SU-DHL-6 (cell line): ENCODE measurements around the gene FUT6.

ENCODE experiments used
- H2AFZ ChIP-seq: fragments of 200-600 bp; sonication (generic); 2 replicates; pipeline ENCODE4 v1.6.1; 2014; ENCODE audit warnings: low read depth, mild to moderate bottlenecking, moderate library complexity, mixed read lengths, antibody characterized with exemption, low read length; ENCODE audit not compliant: severe bottlenecking
- H3F3A ChIP-seq: fragments of 200-600 bp; shearing (Covaris generic); 2 replicates; pipeline ENCODE4 v1.6.0; 2016; ENCODE audit warnings: antibody characterized with exemption, mild to moderate bottlenecking; ENCODE audit not compliant: insufficient read depth
- H3K27ac ChIP-seq: fragments of 200-600 bp; sonication (generic); 2 replicates; pipeline ENCODE4 v1.5.1; 2016; ENCODE audit warnings: low read depth, mild to moderate bottlenecking, low read length, moderate library complexity, mixed read lengths
- H3K27me3 ChIP-seq: fragments of 200-600 bp; sonication (generic), shearing (Covaris generic); 2 replicates; pipeline ENCODE4 v1.6.0; 2014; ENCODE audit warnings: mild to moderate bottlenecking, low read length
- H3K36me3 ChIP-seq: fragments of 200-600 bp; sonication (generic); 2 replicates; pipeline ENCODE4 v1.6.1; 2014; ENCODE audit warnings: mild to moderate bottlenecking, low read length, mixed read lengths
- H3K4me2 ChIP-seq: fragments of 300-600, 200-600 bp; shearing (Covaris generic), sonication (generic); 2 replicates; pipeline ENCODE4 v1.6.0; 2014; ENCODE audit warnings: low read length, low read depth, mild to moderate bottlenecking; ENCODE audit not compliant: poor library complexity, severe bottlenecking
- H3K4me3 ChIP-seq: fragments of 200-600 bp; sonication (generic); 2 replicates; pipeline ENCODE4 v1.5.1; 2014; ENCODE audit warnings: antibody characterized with exemption, low read length, mild to moderate bottlenecking, mixed read lengths; ENCODE audit not compliant: insufficient read depth, poor library complexity, severe bottlenecking
- H3K79me2 ChIP-seq: fragments of 200-600 bp; sonication (generic); 2 replicates; pipeline ENCODE4 v1.6.1; 2014; ENCODE audit warnings: mild to moderate bottlenecking, low read length, moderate library complexity; ENCODE audit not compliant: insufficient read depth
- H3K9ac ChIP-seq: fragments of 200-600 bp; sonication (generic); 2 replicates; pipeline ENCODE4 v1.7.0; 2014; ENCODE audit warnings: mild to moderate bottlenecking, low read length
- H3K9me2 ChIP-seq: fragments of 200-600 bp; sonication (generic); replicated peaks from 2 replicates; pipeline ENCODE4 v1.6.1; 2014; ENCODE audit warnings: low read length; ENCODE audit not compliant: insufficient read depth
- H3K9me3 ChIP-seq: fragments of 200-600 bp; sonication (generic); 2 replicates; pipeline ENCODE4 v1.6.1; 2014; ENCODE audit warnings: low read length, mixed read lengths; ENCODE audit not compliant: insufficient read depth
- H4K20me1 ChIP-seq: fragments of 200-600 bp; sonication (generic); 2 replicates; pipeline ENCODE4 v1.6.1; 2014; ENCODE audit warnings: low read depth, mild to moderate bottlenecking, antibody characterized with exemption, low read length, moderate library complexity, mixed read lengths
- EZH2phosphoT487 ChIP-seq: fragments of 200-600 bp; sonication (generic), shearing (Covaris generic); conservative IDR thresholded peaks from 2 replicates; pipeline ENCODE4 v1.6.1; 2018; ENCODE audit warnings: mild to moderate bottlenecking, antibody characterized with exemption, low read length, moderate library complexity, mixed read lengths
- TF ChIP-seq, protein P1 (sequence below): fragments of 200-600 bp; sonication (generic); IDR thresholded peaks from one replicate; pipeline ENCODE4 v1.5.1; 2017; ENCODE audit warnings: antibody characterized with exemption, mild to moderate bottlenecking, low read length, moderate library complexity; ENCODE audit not compliant: insufficient read depth, poor library complexity, severe bottlenecking

The FUT6 gene

DNA sequence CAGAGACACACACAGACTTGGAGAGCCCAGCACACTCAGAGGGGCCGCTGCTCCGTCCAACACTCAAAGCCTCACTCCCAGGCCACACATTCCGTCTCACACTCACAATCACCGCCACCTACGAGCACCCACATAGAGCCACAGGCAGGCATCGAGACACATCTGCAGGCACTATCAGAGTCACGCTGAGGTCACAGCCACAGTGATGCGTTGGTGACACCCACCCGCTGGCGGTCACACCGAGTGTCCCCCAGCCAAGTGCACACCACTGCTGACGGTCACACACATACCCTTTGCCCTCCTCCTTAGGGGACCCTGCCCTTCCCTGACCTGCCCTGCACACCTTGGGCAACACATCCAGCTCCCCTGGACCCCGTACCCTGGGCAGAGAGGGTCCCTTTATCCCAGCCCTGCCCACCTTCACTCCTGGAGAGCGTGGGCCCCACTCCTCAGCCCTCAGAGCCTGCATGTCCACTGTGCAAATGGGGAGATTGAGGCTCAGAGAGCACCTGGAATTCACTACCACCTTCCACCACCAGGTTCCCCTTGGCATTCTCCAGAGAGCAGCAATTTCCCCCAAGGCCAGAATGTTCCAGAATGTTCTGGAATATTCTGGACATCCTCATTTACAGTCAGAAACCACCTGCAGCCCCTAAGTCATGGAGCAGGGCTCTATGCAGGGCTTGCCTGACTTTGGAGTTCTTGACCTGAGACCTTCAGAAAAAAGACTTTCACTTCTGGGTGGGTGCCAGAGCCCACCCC, 25.4 kb upstream of the FUT6 start:
- no peak overlapping the region for H3K27ac ChIP-seq
- no peaks in the 10 kb centered on the region for H4K20me1 ChIP-seq
- H2AFZ ChIP-seq, result no peak overlapping the region
- H3K27me3 ChIP-seq, result no peaks in the 10 kb centered on the region
- no peaks in the 10 kb centered on the region for H3K79me2 ChIP-seq
- no peak overlapping the region for H3K4me2 ChIP-seq
- no peaks in the 10 kb centered on the region for H3K9me2 ChIP-seq
- H3K9ac ChIP-seq, result no peak overlapping the region
- no peaks in the 10 kb centered on the region for H3F3A ChIP-seq
- H3K36me3 ChIP-seq, result no peaks in the 10 kb centered on the region
- TF ChIP-seq, protein P1, sequence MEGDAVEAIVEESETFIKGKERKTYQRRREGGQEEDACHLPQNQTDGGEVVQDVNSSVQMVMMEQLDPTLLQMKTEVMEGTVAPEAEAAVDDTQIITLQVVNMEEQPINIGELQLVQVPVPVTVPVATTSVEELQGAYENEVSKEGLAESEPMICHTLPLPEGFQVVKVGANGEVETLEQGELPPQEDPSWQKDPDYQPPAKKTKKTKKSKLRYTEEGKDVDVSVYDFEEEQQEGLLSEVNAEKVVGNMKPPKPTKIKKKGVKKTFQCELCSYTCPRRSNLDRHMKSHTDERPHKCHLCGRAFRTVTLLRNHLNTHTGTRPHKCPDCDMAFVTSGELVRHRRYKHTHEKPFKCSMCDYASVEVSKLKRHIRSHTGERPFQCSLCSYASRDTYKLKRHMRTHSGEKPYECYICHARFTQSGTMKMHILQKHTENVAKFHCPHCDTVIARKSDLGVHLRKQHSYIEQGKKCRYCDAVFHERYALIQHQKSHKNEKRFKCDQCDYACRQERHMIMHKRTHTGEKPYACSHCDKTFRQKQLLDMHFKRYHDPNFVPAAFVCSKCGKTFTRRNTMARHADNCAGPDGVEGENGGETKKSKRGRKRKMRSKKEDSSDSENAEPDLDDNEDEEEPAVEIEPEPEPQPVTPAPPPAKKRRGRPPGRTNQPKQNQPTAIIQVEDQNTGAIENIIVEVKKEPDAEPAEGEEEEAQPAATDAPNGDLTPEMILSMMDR, result no peak
- no peak for TF ChIP-seq EZH2phosphoT487
- H3K9me3 ChIP-seq, result no peaks in the 10 kb centered on the region
- no peak overlapping the region for H3K4me3 ChIP-seq

DNA sequence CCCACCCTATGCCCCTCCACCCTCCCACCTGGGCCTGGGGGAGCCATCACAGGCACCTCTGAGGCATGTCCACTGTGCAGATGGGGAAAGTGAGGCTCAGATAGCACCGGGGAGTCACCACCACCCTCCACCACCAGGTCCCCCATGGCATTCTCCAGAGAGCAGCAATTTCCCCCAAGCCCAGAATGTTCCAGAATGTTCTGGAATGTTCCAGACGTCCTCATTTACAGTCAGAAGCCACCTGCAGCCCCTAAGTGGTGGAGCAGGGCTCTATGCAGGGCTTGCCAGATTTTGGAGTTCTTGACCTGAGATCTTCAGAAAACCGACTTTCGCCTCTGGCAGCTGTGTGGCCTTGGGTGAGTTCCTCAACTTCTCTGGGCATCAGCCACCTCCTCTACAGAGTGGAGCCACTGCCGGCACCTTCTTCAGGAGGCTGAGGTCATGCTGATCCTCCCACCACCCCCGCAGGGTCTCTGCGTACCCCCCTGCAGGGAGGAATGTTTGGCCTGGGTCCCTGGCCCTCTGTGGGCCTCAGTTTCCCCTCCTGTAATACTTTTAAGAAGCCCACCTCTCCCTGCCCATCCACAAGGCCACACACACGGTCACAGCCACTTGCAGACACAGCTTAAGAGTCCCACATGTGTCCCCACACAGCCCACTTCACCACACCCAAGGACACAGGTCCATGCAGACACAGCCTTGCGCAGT, 24.7 kb upstream of the FUT6 start:
- H3K27ac ChIP-seq, result no peak overlapping the region
- no peaks in the 10 kb centered on the region for H3K36me3 ChIP-seq
- no peaks in the 10 kb centered on the region for H3K27me3 ChIP-seq
- no peaks in the 10 kb centered on the region for H3K9me2 ChIP-seq
- no peaks in the 10 kb centered on the region for H3F3A ChIP-seq
- H3K4me3 ChIP-seq, result no peak overlapping the region
- H3K4me2 ChIP-seq, result no peak overlapping the region
- no peaks in the 10 kb centered on the region for H3K9me3 ChIP-seq
- no peak for TF ChIP-seq EZH2phosphoT487
- TF ChIP-seq, protein P1, result no peak
- H4K20me1 ChIP-seq, result no peaks in the 10 kb centered on the region
- H3K79me2 ChIP-seq, result no peaks in the 10 kb centered on the region
- no peak overlapping the region for H2AFZ ChIP-seq
- no peak overlapping the region for H3K9ac ChIP-seq

DNA sequence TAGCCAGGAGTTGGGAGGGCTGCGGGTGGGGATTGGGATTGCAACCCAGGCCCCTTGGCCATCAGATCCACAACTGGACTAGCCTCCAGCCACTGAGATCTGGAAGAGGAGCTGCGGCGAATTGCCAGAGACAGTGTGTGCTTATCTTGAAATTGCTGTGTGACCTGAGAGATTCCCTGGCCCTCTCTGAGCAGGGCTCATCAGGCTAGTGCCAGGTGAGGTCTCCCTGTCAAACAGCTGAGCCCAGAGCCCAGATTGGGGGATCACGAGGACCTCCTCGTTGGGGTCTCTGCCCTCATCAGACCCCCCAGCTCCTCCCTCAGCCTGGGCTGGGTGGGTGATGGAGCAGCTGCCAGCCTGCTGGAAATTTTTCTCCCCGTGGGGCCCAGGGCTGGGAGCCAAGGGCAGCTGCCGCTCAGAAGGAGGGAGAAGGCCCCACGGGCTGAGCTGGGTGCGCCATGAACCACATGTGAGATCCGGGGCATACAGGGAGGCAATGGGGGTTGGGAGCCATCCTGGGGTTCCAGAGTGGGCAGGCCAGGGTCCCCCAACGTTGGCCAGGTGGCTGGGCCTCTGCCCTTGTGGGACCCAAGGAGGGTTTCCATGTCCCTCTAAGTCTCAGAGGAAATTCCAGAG, 23.6 kb upstream of the FUT6 start:
- Histone ChIP-seq H3K9ac (no peak overlapping the region), H2AFZ (no peak overlapping the region), H3K27me3 (no peaks in the 10 kb centered on the region), H3K36me3 (no peaks in the 10 kb centered on the region), H3K4me3 (no peak overlapping the region), H4K20me1 (no peaks in the 10 kb centered on the region), H3K9me2 (no peaks in the 10 kb centered on the region), H3K79me2 (no peaks in the 10 kb centered on the region), H3K4me2 (no peak overlapping the region), H3F3A (no peaks in the 10 kb centered on the region), H3K27ac (no peak overlapping the region), H3K9me3 (no peaks in the 10 kb centered on the region)
- TF ChIP-seq, protein P1, result no peak
- no peak for TF ChIP-seq EZH2phosphoT487
